Skeletal muscle tissue (tissue), 4 donors: ENCODE measurements around the gene PDZD7. TPM values are rescaled to one million over a fixed set of nuclear protein-coding genes. Genes with fewer than 3 reads are reported as not detected.
A peak's percentile ranks its signal among the peaks of the same experiment; 100 is the strongest.

Source experiments
- H3K27ac ChIP-seq: one replicate; pipeline ENCODE4 v1.7.0; 2013; ENCODE audit warnings: mild to moderate bottlenecking, low read depth, low read length, inconsistent platforms
- H3K27me3 ChIP-seq, 3 donors: one replicate each; pipeline ENCODE4 v1.7.0; 2013; ENCODE audit warnings: low read length in 3 of 3; ENCODE audit not compliant: control insufficient read depth in 3 of 3, insufficient read depth in 3 of 3
- H3K36me3 ChIP-seq, 3 donors: one replicate each; pipeline ENCODE4 v1.7.0; 2013; ENCODE audit warnings: low read length in 3 of 3; ENCODE audit not compliant: control insufficient read depth in 3 of 3, insufficient read depth in 3 of 3
- H3K4me1 ChIP-seq, 3 donors: one replicate each; pipeline ENCODE4 v1.7.0; 2013; ENCODE audit warnings: low read length in 3 of 3, mild to moderate bottlenecking in 3 of 3; ENCODE audit not compliant: control insufficient read depth in 3 of 3, insufficient read depth in 3 of 3
- H3K4me3 ChIP-seq, 3 donors: one replicate each; pipeline ENCODE4 v1.7.0; 2013; ENCODE audit warnings: low read length in 3 of 3
- H3K9ac ChIP-seq, 3 donors: one replicate each; pipeline ENCODE4 v1.7.0; 2013; ENCODE audit warnings: low read length in 3 of 3, mild to moderate bottlenecking in 3 of 3, moderate library complexity in 2 of 3, low read depth in 1 of 3
- H3K9me3 ChIP-seq, 3 donors: one replicate each; pipeline ENCODE4 v1.7.0; 2013; ENCODE audit warnings: low read length in 3 of 3; ENCODE audit not compliant: control insufficient read depth in 3 of 3
- total RNA-seq: library from RNA; depleted of rRNA; stranded (reverse); fragments of >200 nt; gene quantifications from one replicate; pipeline ENCODE4 v1.2.3, GENCODE V29; 2014
- donor health status: Osteomylitis.

Gene PDZD7
- total RNA-seq, 1 donor from 2014 or later = 1.0 TPM

DNA sequence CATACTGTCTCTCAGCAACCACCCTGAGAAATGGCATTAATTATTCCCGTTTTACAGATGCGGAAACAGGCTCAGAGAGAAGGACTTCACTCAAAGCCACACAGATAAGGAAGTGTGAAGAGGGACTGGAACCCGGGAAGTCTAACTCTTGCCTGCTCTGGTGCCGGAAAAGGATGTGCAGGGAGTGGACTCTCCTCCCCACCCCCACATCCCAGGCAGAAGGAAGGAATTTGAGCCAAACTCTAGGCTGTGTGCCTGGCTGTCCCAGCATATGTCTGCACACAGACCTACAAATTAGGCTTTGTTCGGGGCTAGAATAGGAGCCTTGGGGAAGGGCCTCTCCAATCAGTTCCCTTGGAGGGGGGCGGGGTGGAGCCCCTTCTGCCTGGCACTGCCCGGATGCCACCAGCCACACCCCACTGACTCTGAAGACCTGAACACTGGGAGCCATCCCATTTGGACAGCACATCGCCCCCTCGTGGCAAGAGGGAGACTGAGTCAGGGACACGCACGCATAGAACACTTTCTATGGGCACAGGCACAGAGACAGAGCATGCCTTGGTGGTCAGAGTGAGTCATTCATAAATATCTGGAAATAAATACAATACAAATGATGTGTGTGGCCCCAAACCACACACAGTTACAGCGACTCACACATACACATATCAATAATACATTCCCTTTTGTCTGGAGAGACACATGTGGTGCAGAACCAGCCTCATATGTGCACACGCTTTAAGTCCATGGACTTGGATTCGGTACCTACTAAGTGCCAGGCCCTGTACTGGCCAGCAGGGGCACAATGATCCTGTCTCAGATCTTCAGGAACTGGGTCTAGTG, 18.2 kb downstream of the PDZD7 start:
- Histone ChIP-seq H3K27ac (peak overlapping the region; percentile 19), H3K4me1 (peaks cover 20 to 26% (median 26%) of the 10 kb centered on the region in 3 donors), H3K9me3 (no peaks in the 10 kb centered on the region), H3K27me3 (peaks cover 7 to 12% (median 10%) of the 10 kb centered on the region in 3 donors), H3K36me3 (no peaks in the 10 kb centered on the region), H3K9ac (peak overlapping the region in 2 of 3 donors; percentile 32 to 41), H3K4me3 (peak overlapping the region in 1 of 3 donors; percentile 4)

DNA sequence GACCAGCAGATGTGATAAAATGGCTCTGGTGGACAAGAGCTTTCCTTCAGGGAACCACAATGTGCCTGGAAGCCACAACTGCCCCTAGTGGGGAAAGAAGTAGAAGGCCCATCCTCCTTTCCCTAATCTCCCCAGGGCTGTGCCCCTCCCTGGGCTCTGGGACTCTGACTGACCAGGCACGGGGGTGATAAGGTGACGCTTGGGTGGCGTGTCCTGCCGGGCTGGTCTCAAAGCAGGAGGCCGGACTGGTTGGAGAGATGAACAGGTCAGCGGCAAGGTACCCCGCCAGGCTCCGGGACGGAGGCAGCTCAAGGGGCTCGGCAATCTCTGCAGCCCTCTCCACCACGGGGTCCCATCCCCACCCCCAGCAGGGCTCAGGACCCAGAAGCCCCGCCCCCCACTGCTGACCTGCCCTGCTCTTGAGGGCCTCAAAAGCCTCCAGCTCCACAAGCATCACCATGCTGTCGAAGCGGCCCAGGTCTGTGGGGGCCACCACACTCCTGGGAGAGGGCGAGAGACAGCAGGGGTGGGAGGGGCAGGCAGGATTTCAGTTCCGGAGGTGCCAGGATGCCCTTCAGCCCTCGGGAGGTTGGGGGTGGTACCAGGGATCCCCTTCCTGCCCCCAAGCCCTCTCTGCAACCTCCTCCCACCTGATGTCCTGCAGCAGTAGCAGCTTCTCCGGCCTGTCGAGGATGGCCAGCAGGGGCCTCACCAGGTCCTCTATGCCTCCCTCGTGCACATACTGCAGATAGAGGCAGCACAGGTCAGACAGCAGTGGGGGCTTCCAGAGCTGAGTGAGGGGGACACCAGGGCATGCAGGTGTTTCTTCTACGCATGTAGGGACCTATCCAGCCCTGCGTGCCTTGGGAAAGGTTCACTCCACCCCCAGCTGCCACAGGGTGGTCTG, 19.2 kb downstream of the PDZD7 start:
- Histone ChIP-seq H3K4me3 (no peak overlapping the region), H3K27me3 (peaks cover 5 to 8% (median 6%) of the 10 kb centered on the region in 3 donors), H3K27ac (no peak overlapping the region), H3K4me1 (peaks cover 20 to 33% (median 26%) of the 10 kb centered on the region in 3 donors), H3K9me3 (no peaks in the 10 kb centered on the region), H3K9ac (peak overlapping the region in 2 of 3 donors; percentile 16 to 43), H3K36me3 (peaks cover 3 to 7% (median 7%) of the 10 kb centered on the region in 3 donors)

DNA sequence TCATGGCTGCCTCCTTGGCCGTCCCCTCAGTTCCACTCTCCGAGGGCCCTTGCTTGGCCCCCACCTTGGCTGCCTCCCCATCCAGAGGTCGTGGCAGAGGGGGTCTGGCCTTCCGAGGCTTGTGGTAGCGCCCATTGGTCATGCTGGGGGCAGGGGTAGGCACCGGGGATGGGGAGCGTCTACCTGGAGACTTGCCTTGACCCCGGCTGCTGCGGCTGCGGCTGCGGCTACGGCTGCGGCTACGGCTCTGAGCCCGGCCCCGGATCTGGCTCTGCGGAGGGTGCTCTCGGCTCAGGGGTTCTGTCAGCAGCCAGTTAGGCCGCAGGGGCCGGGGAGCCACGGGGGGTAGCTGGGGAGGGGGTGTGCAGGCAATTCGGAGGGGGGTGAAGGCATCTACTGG, 20.6 kb downstream of the PDZD7 start:
- H3K4me3 ChIP-seq = no peak overlapping the region
- no peak overlapping the region for H3K27ac ChIP-seq
- H3K9ac ChIP-seq = no peak overlapping the region
- no peaks in the 10 kb centered on the region for H3K27me3 ChIP-seq
- peaks cover 14 to 19% (median 16%) of the 10 kb centered on the region in 3 donors for H3K36me3 ChIP-seq
- peaks cover 26 to 38% (median 26%) of the 10 kb centered on the region in 3 donors for H3K4me1 ChIP-seq
- no peaks in the 10 kb centered on the region for H3K9me3 ChIP-seq

DNA sequence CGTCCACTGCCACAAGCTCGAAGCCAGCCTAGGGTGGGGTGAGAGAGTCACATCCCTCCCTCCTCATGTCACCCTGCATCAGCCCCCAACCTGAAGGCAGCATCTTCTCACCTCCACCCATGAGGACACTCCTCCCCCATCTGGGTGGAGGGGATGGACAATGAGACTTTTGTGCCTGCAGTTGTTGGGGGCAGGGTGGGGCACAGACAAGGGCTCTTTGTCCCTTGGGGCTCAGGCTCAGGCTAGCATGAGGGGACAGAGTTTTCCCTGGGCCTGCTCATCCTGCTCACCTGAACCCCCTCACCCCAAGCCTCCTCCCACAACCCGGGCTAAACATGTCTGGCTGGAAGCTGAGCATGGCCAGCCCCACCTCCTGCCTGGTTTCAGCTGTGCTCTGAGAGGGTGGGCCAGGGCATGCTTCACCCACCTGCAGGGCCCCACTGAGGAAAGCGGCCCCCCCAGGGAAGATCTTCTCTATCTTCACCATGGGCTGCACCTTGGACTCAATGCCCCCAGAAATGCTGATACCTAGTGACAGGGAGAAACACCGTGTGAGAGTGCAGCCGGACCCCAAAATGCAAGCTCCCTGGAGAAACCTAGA, 22.0 kb downstream of the PDZD7 start:
- peaks cover 22 to 41% (median 23%) of the 10 kb centered on the region in 3 donors for H3K4me1 ChIP-seq
- no peak overlapping the region for H3K27ac ChIP-seq

DNA sequence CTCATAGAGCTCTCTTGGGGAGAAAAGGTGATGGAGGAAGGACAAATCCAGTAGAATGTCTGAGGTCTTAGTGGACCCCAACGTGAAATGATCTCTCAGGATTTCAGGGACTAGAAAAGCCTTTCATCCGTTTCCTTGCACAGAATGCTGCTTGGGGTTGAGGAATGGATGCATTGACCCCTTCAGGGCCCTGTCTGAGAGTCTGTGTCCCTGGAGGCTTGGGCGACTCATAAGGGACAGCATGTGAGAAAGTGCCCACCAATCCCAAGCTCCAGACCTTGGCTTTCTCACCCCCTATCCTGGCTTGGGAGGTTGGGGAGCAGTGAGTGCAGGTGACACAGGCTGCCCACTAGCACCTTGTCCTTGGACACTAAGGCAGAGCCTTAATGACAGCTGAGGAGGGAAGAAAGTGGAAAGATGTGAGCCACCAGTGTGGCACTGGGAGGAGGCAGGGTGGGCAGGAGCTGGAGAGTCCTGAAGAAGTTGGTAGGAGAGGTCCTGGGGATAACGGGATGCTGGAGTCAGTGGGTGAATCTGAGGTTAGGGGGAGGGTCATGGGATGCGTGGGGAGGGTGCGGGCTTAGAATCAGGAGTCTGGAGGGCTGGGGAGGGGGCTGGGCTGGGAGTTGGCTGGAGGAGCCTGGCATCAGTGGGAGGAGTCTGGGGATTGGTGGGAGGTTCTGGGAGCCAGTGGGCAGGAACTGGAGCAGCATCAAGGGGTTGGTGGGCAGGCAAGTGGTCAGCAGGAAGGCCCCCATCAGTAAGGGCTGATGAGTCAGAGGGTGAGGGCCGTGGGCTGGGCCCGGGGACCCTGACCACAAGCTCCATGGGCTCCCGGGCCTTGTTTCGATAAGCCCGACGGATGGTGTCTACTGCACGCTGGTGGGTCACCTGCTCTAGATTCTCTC, 22.8 kb downstream of the PDZD7 start:
- H3K4me1 ChIP-seq = peaks cover 24 to 43% (median 29%) of the 10 kb centered on the region in 3 donors
- peaks cover 24 to 37% (median 31%) of the 10 kb centered on the region in 3 donors for H3K36me3 ChIP-seq
- H3K27me3 ChIP-seq = no peaks in the 10 kb centered on the region
- peak overlapping the region in 1 of 3 donors; percentile 54 for H3K9ac ChIP-seq
- H3K27ac ChIP-seq = no peak overlapping the region
- H3K4me3 ChIP-seq = no peak overlapping the region
- H3K9me3 ChIP-seq = no peaks in the 10 kb centered on the region

More for the DNA sequence above, 22.0 kb downstream of the PDZD7 start:
- Histone ChIP-seq H3K4me3 (no peak overlapping the region), H3K9me3 (no peaks in the 10 kb centered on the region), H3K36me3 (peaks cover 19 to 31% (median 24%) of the 10 kb centered on the region in 3 donors), H3K27me3 (no peaks in the 10 kb centered on the region), H3K9ac (peak overlapping the region in 1 of 3 donors; percentile 33)

DNA sequence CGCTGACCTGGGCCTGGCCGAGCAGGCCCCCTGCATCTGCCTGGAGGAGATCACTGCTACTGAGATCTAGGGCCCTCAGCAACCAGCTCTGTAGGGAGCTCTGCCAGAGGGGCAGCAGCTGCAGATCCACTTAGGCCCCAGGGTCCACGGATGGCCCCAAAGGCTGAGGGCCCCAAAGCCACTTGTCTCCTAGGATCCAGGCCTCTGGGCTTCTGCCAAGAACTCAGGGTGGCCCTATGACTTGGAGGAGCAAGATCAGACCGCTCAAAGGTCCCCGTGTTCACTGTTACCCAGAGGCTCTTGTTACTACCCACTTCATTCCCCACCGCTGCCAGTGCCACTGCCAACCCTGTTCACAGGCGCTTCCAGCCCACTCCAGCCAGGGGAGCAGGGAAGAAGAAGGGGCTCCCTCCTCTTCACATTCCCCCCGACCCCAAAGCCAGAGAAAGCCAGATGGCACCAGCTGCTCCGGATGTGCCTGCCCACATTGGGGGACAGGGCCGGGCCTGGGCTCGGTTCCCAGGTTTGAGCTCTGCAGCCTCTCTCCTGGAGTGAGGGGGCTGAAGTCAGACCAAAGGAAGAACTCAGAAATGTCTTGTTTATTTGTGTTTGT, 23.7 kb downstream of the PDZD7 start:
- peaks cover 30 to 43% (median 39%) of the 10 kb centered on the region in 3 donors for H3K36me3 ChIP-seq
- no peaks in the 10 kb centered on the region for H3K9me3 ChIP-seq
- H3K4me1 ChIP-seq = peaks cover 24 to 45% (median 28%) of the 10 kb centered on the region in 3 donors
- H3K9ac ChIP-seq = peak overlapping the region in 1 of 3 donors; percentile 45
- H3K4me3 ChIP-seq = no peak overlapping the region
- H3K27me3 ChIP-seq = no peaks in the 10 kb centered on the region
- H3K27ac ChIP-seq = no peak overlapping the region

DNA sequence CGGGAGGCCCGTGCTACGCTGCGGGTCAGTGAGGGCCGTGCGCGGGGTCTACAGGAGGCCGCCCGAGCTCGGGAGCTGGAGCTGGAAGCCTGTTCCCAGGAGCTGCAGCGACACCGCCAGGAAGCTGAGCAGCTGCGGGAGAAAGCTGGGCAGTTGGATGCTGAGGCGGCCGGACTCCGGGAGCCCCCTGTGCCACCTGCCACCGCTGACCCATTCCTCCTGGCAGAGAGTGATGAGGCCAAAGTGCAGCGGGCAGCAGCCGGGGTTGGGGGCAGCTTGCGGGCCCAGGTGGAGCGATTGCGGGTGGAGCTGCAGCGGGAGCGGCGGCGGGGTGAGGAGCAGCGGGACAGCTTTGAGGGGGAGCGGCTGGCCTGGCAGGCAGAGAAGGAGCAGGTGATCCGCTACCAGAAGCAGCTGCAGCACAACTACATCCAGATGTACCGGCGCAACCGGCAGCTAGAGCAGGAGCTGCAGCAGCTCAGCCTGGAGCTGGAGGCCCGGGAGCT, 24.3 kb downstream of the PDZD7 start:
- no peaks in the 10 kb centered on the region for H3K27me3 ChIP-seq
- H3K27ac ChIP-seq = no peak overlapping the region
- no peak overlapping the region for H3K4me3 ChIP-seq
- peaks cover 30 to 48% (median 31%) of the 10 kb centered on the region in 3 donors for H3K4me1 ChIP-seq
- H3K36me3 ChIP-seq = peaks cover 30 to 43% (median 39%) of the 10 kb centered on the region in 3 donors
- H3K9me3 ChIP-seq = no peaks in the 10 kb centered on the region
- H3K9ac ChIP-seq = peak overlapping the region in 1 of 3 donors; percentile 45

DNA sequence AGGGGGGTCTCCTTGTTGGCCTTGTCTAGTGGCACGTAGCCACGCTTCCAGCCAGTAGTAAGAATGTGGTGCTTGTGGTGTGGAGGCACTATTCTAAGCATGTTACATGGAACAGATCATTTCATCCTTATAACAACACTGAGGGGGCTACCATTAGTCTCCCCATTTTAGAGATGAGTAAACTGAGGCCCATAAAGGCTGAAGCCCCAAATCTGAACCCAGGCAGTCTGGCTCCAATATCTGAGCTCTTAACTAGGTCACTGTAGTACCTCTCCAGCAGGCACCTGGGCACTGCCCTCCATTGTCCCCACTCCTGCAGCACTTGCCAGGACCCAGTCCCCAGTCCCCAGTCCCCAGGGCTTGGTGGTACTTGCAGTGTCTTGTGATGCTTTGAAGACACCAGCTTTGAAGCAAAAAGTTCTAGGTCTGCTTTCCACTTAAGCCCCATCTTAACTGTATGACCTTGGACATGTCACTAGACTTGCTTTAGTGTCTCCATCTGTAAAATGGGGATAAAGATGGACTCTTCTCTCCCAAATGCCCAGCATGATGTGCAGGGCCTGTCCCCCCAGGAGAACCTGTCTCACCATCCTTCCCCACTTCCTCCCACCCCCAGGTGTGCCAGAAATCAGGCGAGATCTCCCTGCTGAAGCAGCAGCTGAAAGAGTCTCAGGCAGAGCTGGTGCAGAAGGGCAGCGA, 24.9 kb downstream of the PDZD7 start:
- no peak overlapping the region for H3K27ac ChIP-seq
- H3K9ac ChIP-seq = no peak overlapping the region
- H3K4me1 ChIP-seq = peaks cover 36 to 55% (median 37%) of the 10 kb centered on the region in 3 donors
- H3K9me3 ChIP-seq = no peaks in the 10 kb centered on the region
- no peak overlapping the region for H3K4me3 ChIP-seq
- H3K36me3 ChIP-seq = peaks cover 30 to 43% (median 39%) of the 10 kb centered on the region in 3 donors
- no peaks in the 10 kb centered on the region for H3K27me3 ChIP-seq
